Sciatic nerve (tissue), 2 donors: Measurements from ENCODE around the gene KSR1. TPM values are rescaled to one million over a fixed set of nuclear protein-coding genes. Genes with fewer than 3 reads are reported as not detected.

Experiments
- ATAC-seq: fragments of 200-7000 bp; cut with Tn5 transposase; one replicate; pipeline ENCODE4 v1.9.1; 2020; ENCODE audit warnings: mild to moderate bottlenecking, moderate library complexity
- DNase-seq: peaks from one replicate; pipeline ENCODE4 v3.0.0-alpha.2; 2020; ENCODE audit warnings: low spot score
- intact Hi-C: fragments of 100-400 bp; cut with DNase I; formaldehyde crosslinking; loops from one replicate; pipeline ENCODE4 v1.14.2; 2022
- total RNA-seq: library from RNA; stranded (reverse); fragmentation: NEBNext Ultra II Directional; extraction: Animal tissue kit (Norgen Biotek cat#: 25700); gene quantifications from one replicate; pipeline ENCODE4 v1.2.1, GENCODE V29; 2021
- donor health status: DM: no; HTN: no; CAD: no.
- donor health status: DM: no; HTN: no; CAD: no.

The KSR1 gene
- total RNA-seq, 1 donor from 2014 or later, result 82.2 TPM

GRCh38 chr17:27522028-27522635 is 65.9 kb downstream of the KSR1 start:
- no peak for ATAC-seq
- DNase-seq, result no peak
- intact Hi-C loops, result no loop called here

GRCh38 chr17:27523712-27524111 is 67.5 kb downstream of the KSR1 start:
- no peak for ATAC-seq
- intact Hi-C loops, result no loop called here
- DNase-seq, result no peak

GRCh38 chr17:27524594-27524993 is 68.3 kb downstream of the KSR1 start:
- intact Hi-C loops, result no loop called here
- ATAC-seq, result no peak
- DNase-seq, result no peak

GRCh38 chr17:27525316-27525715 is 69.1 kb downstream of the KSR1 start:
- intact Hi-C loops, result no loop called here
- ATAC-seq (no peak), DNase-seq (no peak)

- intact Hi-C loops, result no loop called here
- no peak for DNase-seq
- no peak for ATAC-seq
Measured at GRCh38 chr17:27525836-27526603, 69.8 kb downstream of the KSR1 start.

GRCh38 chr17:27526604-27527002 is 70.4 kb downstream of the KSR1 start:
- DNase-seq (no peak), ATAC-seq (peak; percentile 72)
- intact Hi-C loops, result no loop called here

GRCh38 chr17:27529230-27529796 is 73.1 kb downstream of the KSR1 start:
- DNase-seq, result no peak
- intact Hi-C loops, result no loop called here
- no peak for ATAC-seq

GRCh38 chr17:27530764-27531391 is 74.6 kb downstream of the KSR1 start:
- intact Hi-C loops, result no loop called here
- DNase-seq (no peak), ATAC-seq (peak; percentile 60)

- ATAC-seq (peak; percentile 7), DNase-seq (no peak)
- intact Hi-C loops, result no loop called here
Measured at GRCh38 chr17:27531469-27531961, 75.3 kb downstream of the KSR1 start.

- peak; percentile 64 for ATAC-seq
- intact Hi-C loops, result no loop called here
- DNase-seq, result no peak
Measured at GRCh38 chr17:27532269-27533263, 76.3 kb downstream of the KSR1 start.

- intact Hi-C loops, result no loop called here
- DNase-seq, result no peak
- ATAC-seq, result peak; percentile 14
Measured at GRCh38 chr17:27533874-27534815, 77.9 kb downstream of the KSR1 start.

- intact Hi-C loops, result no loop called here
- ATAC-seq, result no peak
Measured at GRCh38 chr17:27535178-27535928, 79.1 kb downstream of the KSR1 start.

GRCh38 chr17:27535975-27536374 is 79.7 kb downstream of the KSR1 start:
- DNase-seq, result no peak
- intact Hi-C loops, result no loop called here
- ATAC-seq, result no peak

More at GRCh38 chr17:27535178-27535928, 79.1 kb downstream of the KSR1 start:
- no peak for DNase-seq

GRCh38 chr17:27536781-27537180 is 80.5 kb downstream of the KSR1 start:
- no peak for DNase-seq
- intact Hi-C loops, result no loop called here
- ATAC-seq, result no peak

- ATAC-seq (no peak), DNase-seq (no peak)
- intact Hi-C loops, result no loop called here
Measured at GRCh38 chr17:27538156-27538955, 82.1 kb downstream of the KSR1 start.

GRCh38 chr17:27539152-27539551 is 82.9 kb downstream of the KSR1 start:
- intact Hi-C loops, result no loop called here
- ATAC-seq (no peak), DNase-seq (no peak)
